RCC 7860 (cell line): Measurements from ENCODE around the gene ADIPOR2.

ENCODE experiments used
- DNase-seq: peaks from one replicate; pipeline ENCODE4 v3.0.0-alpha.2; 2015; ENCODE audit warnings: low spot score
- FAIRE-seq: peaks from 2 replicates; lab custom pipeline; 2012; peaks lifted over from hg19 to GRCh38; lab: Jason Lieb, UNC

ADIPOR2 gene

DNA sequence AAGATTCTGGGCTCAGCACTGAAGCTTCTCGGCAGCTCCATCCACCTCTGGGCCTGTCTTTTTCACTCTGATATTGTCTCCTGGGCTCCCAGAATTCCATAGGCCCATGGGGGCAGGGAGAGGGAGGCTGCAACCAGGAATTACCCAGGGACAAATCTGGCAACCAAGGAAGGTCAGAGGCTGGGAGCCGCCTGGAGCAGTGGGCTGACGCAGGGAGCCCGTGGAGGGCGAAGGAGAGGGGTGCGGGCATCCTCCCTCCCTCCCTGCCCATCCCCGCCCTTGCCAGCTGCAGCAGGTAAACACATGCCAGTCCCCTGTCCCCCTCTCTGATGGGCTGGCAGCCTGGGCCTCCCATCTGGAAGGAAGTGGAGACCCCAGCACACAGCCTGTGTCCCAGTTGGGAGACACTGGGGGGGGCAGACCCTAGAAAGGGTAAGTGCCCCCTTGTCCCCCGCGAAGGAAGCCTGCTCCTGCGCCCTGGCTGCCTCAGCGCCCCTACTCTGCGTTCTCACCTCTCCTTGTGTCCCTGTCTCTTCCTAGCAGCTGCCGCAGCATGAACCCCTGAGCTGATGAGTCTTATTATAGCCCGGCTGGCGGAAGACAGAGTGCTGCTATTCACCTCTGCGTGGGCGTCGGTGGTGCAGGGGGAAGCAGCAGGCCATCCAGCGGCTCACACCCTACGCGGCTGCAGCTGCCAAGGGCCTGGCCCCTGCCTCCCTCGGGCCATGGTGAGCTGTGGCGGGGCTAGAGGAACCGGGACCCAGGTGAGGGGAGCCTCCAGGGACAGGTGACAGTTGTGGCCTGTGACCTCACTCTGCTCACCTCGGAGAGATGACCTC, 136.2 kb downstream of the ADIPOR2 start:
- FAIRE-seq (no peak), DNase-seq (no peak)

DNA sequence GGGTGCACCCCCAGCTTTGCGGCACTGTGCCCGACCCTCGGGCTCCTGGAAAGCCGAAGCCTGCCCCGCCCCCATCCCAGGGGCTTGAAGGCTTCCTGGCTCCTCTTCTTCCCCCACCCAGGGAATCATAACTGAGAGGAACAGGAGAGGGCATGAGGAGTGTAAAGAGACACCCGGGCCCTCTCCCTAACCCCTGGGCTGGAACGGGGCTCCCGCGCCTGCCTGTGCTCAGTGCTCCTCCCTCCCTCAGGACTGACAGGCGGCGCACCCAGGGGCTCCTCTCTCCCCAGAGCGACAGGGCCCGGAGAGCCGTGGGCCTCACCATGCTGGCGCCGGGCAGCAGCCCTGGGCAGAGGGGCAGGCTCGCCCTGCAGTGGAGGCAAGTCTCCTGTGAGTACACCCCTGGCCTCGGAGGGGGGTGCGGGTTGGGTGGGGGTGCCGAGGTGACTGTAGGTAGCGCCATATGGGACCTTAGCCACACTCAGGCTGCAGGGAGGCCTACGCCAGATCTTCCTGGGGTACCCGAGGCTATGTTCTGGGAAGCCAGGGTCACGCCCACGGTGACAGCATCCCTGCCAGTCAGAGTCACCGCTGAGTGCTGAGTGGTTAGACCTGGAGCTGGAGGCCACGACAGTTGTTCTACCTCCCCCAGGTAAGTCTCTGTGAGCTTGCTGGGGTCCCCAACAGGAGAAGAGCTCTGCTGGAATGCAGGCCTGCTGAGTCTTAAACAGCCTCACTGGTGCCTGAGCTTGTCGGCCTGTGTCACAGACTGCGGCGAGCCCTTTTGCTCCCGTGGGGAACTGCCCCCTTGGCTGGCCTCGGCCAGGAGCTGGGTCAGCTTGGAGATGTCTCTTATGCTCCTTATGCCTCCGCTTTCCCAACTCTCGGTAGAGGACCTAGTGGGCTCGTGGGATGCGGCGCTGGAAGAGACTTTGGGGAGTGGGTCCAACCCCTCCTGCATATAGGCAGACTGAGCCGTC, 137.2 kb downstream of the ADIPOR2 start:
- FAIRE-seq (no peak), DNase-seq (no peak)

DNA sequence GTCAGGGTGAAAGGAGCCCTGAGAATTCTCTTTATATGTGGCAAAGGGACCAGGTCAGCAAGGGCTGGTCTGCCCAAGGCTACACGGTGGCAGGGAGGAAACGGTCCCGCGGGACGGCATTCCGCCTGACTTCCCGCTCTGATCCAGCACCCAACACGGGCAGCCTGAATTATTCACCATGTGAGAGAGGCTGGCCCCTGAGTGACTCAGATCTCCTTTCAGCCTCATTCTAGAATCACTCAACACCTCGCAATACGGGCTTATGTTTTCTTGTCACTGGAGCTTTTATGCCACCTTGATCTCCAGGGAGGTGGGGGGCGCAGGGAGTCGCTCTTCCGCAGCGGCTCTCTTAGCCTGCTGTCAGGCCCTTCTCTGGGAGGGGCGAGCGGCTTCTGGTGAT, 138.0 kb downstream of the ADIPOR2 start:
- DNase-seq (peak; percentile 41), FAIRE-seq (no peak)

DNA sequence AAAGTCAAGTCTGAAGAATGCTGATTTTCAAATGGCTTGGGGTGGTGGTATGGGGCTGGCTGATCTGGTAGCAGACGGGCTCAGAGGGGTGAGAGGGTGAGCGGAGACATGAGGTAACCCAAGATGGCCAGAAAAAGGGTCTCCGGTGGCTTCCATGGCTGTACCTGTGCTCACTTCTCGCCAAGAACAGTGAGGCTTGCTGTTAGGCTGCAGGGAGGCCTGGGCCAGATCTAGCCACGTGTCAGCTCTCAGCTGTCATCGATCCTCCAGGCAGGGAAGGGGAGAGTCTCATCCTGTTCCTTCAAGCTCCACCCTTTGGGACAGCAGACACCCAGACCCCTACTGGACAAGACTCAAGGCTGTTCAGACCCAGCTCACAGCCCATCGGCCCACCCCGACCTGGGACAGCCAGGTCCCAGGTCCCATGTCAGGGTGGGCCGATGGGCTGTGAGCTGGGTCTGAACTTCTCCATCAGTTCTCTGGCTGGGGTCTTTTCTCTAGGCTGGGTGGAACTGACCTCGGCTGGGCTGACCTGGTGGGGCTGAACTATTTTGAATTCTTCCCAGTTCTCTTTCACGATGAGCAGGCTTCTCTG, 138.5 kb downstream of the ADIPOR2 start:
- DNase-seq (no peak), FAIRE-seq (no peak)

DNA sequence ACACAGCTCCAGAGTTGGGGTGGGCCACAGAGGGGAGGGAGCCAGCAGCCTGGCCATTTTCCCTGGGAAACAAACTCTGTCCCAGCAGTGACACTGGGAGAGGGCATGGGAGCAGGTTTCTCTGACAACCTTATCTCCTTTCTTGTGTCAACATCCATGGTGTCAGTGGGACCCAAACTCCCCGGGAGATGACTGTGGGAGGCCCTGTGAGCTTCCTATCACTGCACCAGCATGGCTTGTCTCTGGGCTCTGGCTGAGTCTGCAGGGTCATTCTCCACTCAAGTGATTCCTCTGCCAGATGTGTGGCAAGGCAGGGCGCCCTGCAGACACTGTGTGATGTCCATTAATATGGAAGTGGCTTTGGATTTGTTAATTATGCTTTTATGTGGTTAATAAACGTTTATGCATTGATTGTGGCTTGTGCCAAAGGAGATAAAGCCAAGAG, 139.6 kb downstream of the ADIPOR2 start:
- DNase-seq = no peak
- FAIRE-seq = no peak

DNA sequence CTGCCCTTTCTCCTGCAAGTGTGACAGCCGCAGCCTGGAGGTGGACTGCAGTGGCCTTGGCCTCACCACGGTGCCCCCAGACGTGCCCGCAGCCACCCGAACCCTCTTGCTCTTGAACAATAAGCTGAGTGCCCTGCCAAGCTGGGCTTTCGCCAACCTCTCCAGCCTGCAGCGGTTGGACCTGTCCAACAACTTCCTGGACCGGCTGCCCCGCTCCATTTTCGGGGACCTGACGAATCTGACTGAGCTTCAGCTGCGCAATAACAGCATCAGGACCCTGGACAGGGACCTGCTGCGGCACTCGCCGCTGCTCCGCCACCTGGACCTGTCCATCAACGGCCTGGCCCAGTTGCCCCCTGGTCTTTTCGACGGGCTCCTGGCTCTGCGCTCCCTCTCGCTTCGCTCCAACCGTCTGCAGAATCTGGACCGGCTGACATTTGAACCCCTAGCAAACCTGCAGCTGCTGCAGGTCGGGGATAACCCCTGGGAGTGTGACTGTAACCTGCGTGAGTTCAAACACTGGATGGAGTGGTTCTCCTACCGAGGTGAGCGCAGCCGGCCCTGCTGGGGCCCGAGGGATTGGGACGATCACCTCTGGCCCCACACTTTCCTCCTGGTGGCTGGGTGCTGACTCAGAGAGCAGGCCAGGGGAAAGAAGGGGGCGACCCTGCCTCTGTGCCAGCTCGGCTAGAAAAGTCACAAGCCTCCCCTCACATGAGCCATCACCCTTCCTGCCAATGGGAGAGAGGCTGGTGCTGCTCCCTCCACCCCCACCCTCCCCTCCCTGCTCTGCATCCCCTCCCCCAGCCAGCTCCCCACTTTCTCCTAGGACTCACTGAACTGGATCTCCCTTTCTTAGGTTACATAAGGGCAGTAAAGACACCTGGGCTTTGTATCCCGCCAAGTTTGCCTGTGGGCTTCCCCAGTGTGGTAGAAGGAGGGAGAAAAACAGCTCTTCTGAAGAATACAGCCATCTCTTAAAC, 140.4 kb downstream of the ADIPOR2 start:
- DNase-seq = no peak
- FAIRE-seq = no peak

DNA sequence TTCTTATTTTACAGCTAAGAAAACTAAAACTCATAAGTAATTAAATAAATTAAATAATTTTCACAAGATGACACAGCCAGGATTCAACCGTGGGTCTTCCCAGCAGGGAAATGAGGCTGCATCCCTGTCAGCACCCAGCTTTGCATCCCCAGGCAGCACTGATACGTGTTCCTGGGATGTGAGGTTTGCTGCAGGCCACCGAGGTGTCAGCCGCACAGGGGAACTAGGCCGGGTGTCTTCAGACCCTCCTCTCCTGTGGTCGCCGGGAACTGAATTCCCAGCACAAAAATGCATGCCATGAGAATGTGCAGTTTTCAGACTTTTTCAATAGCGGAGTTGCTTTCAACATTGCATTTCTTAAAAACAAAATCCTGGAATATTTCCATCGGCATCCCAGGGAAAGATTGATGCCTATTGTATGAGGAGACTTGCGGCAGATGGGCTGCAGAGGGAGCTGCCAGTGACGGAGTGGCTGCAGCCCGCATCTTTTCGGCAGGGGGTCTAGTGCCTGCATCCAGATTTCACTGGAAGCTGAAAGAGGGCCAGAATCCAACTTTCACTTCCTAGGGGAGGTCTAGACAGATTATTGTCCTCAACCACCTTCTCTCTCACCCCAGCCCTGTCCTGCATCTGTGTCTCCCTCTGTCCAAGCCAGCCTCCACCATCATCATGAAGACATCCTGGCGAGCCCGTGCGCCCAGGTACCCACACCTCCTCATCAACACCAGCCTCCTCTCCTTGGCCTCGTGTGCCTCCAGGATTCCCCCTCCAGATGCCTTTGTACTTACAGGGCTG, 142.1 kb downstream of the ADIPOR2 start:
- FAIRE-seq (no peak), DNase-seq (no peak)

DNA sequence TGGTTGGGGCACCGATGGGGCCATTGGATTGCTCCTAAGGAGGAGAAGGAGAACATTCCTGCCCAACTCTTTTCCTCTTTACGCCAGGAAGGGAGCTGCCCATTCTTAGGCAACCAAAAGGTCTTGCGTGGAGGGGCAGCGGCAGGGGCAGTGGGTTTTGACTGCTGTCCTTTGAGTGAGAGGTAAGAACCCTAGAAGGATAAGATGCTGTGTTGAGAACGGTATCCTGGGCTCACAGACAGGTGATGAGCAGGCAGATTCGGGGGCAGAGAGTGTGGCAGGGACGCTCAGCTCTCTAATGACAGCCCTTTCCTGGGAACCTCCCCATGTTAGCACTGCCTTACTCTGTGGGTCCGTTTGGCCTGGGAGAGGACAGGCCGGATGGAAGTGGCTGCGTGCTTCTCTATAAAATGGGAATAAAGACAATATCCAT, 142.7 kb downstream of the ADIPOR2 start:
- FAIRE-seq = no peak

DNA sequence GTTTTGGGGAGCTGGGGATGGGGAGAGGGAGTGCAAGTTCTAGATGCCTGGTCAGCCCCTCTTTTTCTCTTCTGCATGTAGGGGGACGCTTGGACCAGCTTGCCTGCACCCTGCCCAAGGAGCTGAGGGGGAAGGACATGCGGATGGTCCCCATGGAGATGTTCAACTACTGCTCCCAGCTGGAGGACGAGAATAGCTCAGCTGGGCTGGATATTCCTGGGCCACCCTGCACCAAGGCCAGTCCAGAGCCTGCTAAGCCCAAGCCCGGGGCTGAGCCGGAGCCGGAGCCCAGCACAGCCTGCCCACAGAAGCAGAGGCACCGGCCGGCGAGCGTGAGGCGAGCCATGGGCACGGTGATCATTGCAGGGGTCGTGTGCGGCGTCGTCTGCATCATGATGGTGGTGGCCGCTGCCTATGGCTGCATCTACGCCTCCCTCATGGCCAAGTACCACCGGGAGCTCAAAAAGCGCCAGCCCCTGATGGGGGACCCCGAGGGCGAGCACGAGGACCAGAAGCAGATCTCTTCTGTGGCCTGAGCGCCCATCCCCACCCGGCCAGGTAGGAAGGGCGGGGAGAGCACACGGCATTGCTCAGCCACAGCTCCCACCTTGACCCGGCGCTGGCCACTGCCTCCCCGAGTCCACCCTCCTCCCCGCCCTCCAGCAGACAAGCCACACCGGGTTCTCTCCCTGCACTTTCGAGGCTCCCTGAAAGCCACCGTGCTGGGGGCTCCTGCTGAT, 143.5 kb downstream of the ADIPOR2 start:
- DNase-seq (no peak), FAIRE-seq (no peak)

More for the DNA sequence above, 142.7 kb downstream of the ADIPOR2 start:
- DNase-seq = no peak

DNA sequence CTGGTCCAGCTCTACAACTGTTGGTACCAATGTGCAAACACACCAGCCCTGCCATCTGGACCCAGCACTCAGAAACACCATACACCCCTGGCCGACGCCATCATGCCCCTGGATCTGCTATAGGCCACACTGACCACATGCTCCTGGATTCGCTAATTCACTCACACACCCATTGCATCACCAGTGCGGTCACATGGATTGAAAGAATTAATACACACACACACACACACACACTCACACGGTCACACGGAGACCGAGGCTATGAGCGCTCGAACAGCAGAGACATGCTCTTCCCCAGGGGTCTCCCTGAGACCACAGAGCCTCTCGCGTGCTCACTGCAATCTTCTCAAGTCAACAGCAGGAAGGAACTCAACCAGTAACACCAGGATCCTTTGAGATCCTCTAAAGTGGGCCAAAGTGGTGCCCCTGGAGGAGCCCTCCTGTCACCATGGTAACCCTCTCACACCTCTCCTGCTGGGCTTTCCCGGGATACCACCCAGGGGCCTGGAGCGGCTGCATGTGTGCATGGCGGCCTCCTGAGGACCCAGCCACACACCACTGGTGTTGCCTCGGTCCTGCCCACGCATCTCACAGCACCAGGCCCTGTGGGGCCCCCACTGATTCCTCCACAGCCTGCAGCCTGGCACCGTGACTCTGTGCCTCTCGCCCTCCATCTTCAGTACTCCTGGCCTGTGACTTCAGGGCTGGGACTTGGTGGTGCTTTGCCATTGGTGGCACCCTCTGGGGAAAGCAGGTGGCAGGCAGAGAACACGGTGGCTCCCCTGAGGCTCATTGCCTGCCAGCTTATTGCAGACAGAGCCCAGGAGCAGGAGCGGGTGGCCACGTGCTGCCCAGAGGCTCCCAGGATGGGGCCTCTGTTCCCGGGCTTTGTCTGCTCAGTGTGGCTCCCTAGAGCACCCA, 144.6 kb downstream of the ADIPOR2 start:
- DNase-seq (no peak), FAIRE-seq (no peak)

DNA sequence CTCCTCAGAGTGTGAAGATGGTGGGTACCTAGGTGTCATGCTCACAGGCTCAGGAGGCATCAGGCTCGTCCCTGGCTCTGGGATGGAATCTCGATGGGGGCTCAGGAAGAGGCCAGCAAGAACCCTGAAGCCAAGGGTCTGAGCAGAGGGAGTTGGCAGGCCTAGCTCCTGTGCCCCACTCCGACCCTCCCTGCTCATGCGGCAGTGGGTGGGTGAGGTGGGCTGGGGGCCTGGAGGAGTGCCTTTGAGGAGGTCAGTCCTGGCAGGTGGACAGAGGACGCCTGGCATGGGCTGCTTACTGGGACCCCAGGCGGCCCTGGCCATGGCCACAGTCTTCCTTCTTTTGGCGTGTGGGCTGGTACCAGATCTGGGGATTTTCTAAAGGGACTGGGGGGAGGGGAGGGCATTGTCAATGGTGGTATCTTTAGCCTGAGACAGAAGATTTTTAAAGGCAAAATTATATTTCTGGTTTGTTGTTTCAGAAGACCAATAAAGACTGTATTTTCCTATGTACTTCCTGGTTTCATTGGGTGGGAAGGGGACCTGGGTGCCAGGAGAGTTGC, 145.5 kb downstream of the ADIPOR2 start:
- DNase-seq (no peak), FAIRE-seq (no peak)

DNA sequence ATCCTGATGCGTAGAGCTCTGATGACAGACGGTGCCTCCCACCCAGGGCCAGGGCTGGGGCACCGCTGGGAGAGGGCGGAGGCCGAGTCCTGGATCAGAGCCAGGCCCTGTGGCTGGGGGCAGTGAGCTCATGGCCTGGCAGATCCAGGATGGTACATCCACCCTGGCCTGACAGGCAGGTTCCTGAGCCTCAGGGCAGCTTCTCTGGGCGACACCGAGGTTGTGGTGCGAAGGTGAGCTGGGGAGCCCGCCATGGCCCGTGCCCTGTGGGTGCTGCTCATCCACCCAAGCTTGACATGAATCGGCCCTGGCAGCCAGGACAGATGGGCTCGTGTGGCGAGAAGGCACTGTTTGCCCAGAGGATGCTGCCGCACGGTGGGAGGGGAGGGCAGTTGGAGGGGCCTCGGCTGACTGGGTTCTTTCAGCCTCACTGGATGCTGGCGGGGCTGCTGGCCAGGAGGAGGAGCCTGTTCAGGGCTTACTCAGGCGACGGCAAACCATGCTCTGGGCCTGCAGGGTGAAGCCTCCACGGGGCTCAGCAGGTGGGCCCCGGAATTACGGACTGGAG, 146.1 kb downstream of the ADIPOR2 start:
- FAIRE-seq (no peak), DNase-seq (peak; percentile 35)

DNA sequence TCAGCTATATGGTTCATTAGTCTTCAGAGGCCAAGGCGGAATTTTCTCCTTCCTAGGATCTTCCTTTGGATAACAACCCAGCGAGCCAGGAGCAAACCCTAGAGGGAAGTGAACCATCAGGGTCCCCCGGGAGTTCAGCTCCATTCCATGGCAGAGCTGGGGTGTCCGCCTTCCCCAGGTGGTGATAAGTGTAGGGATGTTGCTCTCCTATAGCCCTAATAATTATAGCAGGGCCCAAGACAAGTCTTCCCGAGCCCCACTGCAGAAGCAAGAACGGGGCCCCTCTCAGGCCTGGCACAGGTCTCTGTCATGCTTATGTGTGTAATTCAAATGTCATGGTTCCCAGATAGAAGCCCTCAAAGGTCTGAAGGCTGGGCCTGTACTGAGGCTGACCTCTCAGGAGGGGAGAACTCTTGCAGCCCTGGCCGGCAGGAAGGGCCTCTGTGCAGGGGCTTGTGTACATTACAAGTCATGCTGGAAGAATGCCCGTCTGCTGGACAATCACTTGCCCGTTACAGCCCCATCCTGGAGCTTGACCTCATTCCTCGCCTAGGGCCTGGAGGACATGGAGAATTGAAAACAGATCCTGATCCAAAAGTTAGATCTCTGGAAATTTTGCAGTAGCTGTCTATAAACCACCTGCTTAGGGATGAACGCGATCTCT, 146.8 kb downstream of the ADIPOR2 start:
- DNase-seq (peak; percentile 41), FAIRE-seq (no peak)
